NCI-H524 treated with DMSO at 0.1 percent for 48 hours (cell line): ENCODE data around the gene ATP6V0B.

Experiments used
- DNase-seq: peaks from one replicate; lab custom pipeline; 2025; lab: John Stamatoyannopoulos, UW

The ATP6V0B gene

DNA sequence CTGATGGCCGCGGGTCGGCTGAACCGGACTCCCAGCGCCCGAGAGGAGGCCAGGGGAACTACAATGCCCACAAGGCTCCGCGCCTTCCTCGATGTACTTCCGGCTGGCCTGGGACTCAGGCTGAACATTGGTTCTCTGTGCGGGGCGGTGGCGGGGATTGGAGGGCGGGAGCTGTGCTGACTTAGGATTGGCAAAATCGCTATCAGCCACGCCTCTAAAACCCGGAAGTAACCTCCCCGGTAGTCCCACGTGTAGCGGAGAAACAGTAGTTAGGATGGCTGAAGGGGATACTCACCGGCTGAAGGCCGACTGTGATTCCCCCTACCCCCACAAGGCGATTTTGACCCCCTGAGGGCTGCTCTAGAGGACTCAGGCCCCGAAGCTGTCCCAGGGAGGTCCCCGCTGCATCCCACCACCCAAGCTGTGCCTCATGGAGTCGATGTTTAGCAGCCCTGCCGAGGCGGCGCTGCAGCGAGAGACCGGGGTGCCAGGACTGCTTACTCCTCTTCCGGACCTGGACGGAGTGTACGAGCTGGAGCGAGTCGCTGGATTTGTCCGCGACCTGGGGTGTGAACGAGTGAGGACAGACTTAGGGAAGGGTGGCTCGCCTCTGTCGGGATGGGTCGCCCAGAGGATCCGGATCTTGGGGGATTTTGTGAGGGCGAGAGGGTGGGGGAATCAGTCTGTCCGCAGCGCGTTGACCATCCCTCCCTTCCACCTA is 4.9 kb upstream of the ATP6V0B start, which contains the start of gene DPH2:
TSS of gene DPH2 (plus strand) at position 265 of the 721 bp plus-strand sequence. CDS start at position 431, 166 bp downstream.
- peak; percentile 82 for DNase-seq

DNA sequence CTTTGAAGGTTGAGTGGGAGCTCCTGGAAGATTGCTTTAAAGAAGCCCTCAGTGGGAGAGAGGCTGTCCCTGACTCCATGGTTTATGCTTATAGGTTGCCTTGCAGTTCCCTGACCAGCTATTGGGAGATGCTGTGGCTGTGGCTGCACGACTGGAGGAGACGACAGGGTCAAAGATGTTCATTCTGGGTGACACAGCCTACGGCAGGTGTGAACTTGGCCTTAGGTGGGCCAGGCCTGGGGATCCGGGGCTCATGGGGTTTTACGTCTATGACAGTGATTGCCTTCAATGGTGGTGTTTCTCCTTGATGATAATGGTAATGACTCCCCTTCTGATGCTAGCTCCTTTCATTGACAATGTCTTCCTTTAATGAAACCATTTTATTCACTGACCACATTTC is 4.3 kb upstream of the ATP6V0B start:
- DNase-seq: no peak

DNA sequence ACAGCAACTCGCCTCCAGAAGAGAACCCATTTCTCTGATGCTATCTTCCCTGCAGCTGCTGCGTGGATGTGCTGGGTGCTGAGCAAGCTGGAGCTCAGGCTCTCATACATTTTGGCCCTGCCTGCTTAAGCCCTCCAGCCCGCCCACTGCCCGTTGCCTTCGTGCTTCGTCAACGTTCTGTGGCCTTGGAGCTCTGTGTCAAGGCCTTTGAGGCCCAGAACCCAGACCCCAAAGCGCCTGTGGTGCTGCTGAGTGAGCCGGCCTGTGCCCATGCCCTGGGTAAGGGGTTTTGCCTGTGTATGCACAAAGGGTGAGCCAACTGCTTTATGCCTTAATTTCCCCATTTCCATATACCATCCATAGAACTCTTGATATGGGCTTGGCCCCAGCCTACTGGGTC is 3.8 kb upstream of the ATP6V0B start:
- DNase-seq: no peak

DNA sequence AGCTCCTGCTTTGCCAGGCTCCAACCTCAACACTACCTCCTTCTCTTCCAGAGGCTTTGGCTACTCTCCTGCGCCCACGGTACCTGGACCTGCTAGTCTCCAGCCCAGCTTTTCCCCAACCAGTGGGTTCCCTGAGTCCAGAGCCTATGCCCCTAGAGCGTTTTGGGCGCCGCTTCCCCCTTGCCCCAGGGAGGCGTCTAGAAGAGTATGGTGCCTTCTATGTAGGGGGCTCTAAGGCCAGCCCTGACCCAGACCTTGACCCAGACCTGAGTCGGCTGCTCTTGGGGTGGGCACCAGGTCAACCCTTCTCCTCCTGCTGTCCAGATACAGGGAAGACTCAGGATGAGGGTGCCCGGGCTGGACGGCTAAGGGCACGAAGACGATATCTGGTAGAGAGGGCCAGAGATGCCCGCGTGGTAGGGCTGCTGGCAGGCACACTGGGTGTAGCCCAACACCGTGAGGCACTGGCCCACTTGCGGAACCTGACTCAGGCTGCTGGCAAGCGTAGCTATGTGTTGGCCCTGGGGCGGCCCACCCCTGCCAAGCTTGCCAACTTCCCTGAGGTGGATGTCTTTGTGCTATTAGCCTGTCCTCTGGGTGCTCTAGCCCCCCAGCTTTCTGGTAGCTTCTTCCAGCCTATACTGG is 3.3 kb upstream of the ATP6V0B start:
- no peak for DNase-seq

DNA sequence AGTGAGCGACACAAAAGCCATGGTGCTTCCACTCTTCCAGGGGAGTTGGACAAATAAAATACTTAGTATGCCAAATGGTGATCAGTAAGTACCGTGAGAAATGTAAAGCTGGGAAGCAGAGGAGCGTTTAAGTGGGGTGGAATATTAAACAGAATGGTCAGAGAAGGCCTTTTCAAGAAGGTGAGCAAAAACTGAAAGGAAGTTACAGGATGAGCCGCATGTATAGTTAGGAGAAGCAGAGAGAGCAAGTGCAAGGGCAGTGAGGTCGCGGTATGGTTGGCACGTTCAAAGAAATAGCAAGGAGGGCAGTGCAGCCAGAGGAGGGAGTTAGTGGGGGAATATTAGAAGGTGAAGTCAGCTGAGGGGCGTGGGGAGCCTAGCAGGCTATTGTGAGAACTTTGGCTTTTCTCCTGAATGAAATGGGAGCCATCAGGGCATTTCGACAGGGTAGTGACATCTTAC is 748 bp upstream of the ATP6V0B start:
- no peak for DNase-seq

DNA sequence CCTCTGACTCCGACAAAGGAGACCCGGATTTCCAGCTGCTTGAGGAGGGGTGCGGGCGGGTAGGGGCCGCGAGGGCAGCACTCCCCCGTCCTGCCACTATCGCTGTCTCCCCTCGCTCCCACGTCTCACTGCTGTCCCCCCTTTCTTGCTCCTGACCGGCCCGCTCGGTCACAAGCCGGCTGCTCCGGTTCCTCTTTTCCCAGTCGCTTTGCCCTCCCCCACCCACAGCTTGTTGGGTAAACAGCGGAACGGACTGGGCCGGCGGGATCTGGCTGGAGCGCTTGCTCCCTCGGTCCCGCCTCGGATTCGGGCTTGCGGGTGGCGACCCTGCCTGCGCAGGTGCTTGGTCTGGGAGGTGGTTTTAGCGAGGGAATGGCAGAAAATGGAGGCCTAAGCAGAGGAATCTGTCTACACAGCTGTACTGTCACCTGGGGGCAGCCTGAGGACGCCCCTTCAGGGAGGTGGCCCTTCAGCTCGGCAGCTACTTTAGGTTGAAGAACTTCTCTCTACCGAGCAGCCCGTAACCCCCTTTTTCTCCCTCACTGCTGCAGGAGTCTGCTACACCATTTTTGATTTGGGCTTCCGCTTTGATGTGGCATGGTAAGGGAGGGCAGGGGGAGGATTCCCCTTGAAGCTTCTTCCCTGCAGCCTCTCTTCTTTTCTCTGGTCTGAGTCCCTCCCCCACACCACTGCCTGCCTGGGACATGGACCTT is 645 bp downstream of the ATP6V0B start:
- no peak for DNase-seq

DNA sequence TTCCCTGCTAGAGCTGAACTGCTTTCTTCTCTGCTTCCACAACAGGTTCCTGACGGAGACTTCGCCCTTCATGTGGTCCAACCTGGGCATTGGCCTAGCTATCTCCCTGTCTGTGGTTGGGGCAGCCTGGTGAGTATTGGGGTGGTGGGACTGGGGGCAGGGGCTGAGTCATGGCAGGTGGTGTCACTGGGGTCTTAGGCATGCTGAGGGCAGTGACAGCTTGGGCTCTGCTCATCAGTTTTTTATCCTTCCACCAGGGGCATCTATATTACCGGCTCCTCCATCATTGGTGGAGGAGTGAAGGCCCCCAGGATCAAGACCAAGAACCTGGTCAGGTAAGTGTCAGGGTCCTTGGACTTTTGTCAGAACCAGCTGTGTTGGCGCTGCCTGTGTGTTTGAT is 1.3 kb downstream of the ATP6V0B start:
- DNase-seq: no peak

DNA sequence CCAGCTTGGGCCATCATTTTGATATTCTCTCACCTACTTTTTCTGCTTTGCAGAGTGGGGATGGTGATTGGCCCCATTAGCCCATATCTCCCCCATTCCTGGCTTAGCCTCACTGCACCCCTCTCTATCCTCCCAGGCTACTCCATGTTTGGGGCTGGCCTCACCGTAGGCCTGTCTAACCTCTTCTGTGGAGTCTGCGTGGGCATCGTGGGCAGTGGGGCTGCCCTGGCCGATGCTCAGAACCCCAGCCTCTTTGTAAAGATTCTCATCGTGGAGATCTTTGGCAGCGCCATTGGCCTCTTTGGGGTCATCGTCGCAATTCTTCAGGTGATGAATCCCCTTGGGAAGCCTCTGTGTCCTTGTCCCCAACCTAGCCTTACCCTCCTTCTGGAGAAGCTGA is 2.1 kb downstream of the ATP6V0B start:
- no peak for DNase-seq

DNA sequence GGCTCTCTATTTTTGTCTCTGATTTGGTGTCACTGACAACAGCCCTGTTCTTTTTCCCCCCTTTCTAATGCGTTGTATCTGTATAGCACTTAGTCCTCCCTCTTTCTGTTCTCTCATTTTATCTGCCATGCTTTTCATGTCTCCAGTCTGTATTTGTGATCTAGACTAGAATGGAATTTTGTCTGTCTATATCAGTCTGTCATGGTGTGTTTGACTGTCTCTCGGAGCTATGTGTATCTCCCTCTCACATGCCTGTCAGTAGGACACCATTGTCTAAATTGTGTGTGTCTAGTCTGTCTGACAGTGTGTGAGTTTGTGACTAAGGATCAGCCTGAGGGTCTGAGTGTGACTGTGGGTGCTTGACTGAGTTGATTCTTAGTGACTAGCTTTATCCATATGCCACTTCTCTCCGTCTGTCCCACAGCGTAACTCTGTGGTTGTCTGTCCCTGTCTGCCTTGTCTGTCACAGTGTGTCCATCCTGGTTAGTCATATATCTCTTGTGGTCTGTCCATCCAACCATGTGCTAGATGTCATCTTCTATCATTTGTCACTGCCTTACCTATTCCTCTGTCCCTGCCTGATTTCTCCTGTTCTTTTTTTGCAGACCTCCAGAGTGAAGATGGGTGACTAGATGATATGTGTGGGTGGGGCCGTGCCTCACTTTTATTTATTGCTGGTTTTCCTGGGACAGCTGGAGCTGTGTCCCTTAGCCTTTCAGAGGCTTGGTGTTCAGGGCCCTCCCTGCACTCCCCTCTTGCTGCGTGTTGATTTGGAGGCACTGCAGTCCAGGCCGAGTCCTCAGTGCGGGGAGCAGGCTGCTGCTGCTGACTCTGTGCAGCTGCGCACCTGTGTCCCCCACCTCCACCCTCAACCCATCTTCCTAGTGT is 2.9 kb downstream of the ATP6V0B start:
- no peak for DNase-seq

DNA sequence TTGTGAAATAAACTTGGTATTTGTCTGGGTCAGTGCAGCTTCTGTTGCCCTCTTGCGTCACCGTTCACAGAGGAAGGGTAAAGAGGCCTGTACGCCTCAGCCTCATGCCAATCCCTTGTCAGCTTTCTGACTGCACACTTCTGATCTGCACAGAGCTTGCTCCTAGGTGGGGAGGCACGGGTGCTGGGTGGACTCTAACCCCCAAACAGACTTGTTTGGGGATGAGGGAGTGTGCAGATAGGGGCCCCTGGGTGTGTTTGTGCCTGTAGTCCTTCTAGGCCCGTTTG is 3.4 kb downstream of the ATP6V0B start:
- DNase-seq: no peak

DNA sequence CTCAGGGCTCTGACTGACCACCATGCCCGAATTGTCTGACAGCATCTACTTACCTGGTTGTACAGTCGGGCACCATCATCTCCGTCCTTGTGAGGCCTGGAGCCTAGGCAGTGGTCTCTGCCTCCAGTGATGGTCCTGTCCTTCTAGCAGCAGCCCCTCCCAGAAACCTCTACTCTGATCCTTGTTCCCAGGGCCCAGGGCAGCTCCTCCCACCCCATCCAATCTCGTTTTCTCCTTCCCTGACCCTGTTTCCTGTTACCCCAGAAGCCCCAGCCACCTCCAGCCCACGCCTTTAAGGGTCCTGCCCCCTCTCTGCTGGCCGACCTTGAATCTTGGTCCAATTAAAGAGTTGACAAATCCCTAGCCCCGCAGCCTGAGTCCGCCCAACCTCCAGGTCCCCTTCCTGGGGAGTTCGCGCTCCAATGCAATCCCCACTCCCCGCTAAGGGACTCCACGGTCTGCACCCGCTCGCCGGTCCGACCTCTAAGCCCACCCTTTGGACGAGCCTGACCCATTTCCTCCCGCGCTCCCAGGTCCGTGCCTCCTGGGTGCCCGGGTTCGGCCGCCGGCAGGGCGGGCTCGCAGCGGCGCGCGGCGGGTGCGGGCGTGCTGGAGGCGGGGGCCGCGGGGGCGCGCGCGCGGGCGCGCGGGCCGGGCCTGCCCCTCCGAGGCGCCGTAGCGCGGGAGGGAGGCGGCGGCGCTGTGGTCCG is 3.9 kb downstream of the ATP6V0B start, which contains the start of gene B4GALT2:
TSS of gene B4GALT2 (plus strand) at position 660 of the 710 bp plus-strand sequence. CDS start 1,951 bp downstream, outside the sequence.
- DNase-seq: no peak

DNA sequence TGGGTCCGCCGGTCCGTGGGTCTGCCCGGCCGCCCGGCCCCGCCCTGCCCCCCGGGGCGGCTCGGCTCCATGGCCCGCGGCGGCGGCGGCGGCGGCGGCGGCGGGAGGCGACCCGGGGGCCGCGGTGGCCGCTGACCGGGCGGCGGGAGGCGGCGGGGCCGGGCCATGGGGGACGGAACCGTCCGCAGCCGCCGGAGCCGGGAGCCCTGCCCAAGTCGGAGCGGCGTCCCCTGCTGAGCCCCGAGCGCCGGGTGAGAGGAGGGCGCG is 4.4 kb downstream of the ATP6V0B start:
- DNase-seq: no peak

DNA sequence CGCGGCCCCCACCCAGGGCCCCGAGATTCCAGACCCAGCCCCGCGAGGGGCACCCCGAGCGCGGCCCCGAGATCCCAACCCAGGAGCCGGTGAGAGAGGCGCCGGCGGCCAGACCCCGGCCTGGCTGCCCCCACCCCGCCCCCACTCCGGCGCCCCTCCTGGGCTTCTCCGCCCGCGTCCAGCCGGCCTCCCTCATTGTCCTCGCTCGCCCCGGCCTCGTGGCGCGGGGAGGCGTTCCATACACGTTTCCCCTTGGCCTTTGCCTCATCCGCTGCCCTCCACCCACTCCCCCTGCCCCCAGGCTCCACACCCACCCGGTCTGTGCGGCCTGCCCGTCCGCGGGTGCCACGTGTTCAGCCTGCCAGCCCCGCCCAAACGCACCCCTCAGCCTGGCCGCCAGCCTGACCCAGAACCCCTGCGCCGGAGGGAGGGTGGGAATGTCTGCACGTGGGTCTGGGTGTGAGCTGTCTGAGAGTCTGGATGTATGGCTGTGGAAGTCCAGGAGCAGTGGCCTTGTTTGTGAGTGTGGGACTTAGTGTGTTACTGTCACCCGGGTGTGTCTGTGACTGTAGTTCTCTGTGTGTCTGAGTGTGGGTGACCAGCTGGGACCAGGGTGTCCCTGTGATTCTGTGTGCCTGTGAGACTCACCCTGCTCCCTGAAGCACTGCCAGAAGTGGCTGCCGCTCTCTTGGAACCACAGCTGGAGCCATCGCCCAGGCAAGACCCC is 4.9 kb downstream of the ATP6V0B start:
- DNase-seq: no peak

DNA sequence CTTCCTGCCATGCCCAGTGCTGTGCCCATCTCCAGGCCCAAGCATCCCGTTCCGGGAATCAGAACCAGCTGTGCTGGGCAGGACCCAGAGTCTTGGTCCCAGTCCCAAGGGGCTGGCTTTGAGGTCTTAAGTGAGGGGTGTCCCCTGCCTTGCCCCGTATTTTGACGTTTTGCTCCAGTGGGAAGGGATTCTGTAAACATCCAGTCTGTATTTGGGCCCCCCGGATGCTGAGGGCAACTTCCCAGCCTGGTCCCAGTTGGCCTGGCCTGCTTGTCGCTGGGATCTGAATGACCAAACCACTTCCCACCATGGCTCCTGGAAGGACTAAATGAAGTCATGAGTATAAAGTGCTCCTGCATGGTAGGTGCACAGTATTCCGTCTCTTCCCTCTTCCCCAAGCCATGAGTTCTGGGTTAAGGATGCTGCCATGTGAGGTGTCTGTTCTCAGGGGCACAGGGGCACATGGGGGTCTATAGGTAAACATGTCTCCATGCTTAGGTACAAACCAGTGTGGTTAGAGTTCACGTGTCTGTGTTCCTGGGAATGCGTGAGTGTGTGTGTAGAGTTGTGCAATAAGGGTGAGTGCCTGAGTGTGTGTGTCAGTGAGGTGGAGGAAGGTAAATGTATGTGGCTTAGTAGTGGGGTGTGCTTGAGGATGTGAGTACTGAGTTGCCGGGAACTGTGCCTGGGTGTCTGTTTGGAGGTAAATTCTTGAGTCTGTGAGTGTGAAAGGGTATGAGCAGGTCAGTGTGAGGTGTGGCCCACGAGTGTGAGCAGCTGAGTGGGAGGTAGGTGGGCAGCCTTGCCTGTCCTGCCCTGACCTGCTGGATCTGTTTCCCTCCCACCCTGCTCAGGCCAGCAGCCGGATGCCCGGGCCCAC is 5.7 kb downstream of the ATP6V0B start:
- DNase-seq: no peak

DNA sequence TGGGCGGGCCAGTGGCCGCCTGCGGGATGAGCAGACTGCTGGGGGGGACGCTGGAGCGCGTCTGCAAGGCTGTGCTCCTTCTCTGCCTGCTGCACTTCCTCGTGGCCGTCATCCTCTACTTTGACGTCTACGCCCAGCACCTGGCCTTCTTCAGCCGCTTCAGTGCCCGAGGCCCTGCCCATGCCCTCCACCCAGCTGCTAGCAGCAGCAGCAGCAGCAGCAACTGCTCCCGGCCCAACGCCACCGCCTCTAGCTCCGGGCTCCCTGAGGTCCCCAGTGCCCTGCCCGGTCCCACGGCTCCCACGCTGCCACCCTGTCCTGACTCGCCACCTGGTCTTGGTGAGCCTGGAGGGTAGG is 6.4 kb downstream of the ATP6V0B start:
- no peak for DNase-seq

DNA sequence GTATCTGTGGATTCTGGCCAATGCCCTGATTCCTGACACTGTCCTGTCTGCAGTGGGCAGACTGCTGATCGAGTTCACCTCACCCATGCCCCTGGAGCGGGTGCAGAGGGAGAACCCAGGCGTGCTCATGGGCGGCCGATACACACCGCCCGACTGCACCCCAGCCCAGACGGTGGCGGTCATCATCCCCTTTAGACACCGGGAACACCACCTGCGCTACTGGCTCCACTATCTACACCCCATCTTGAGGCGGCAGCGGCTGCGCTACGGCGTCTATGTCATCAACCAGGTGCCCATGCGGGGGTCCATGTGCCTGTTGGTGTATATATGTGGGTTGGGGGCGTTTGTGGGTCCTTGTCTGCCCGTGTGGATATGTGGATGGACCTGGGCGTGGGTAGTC is 6.9 kb downstream of the ATP6V0B start:
- DNase-seq: no peak

DNA sequence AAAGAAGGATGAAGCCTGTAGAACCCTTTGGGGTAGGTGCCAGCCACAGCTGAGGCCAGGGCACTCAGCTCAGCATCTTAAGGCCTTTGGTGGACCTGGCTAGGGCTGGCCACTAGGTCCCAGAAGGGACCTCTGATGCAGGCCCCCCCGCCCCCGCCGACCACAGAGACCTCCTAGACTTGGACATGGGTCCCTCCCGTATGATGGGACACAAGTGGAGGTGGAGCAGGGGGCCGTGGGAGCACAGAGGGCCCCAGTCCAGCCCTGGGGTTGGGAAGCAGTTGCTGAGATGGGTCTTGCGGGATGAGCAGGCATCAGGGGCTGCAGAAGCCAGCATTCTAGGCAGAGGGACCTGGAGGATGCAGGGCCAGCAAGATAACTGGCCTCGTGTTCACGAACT is 7.5 kb downstream of the ATP6V0B start:
- DNase-seq: no peak

DNA sequence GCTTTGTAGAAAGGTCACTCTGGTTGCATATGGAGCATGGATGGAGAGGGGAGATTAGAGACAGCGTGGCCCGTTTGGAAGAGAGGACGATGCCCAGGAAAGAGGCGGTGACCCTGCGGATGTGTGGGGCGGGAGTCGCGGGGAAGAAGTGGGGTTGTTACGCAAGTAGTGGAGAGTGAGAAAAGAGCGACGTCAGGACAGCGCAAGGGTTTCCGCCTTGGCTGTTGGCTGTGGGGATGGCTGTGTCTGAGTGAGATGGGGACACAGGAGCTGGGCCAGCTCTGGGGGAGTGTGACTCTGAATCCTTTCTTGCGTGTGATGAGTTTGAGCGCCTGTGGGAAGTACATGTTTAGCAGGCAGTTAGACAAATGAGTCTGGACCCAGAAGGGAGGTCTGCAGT is 8.0 kb downstream of the ATP6V0B start:
- no peak for DNase-seq

DNA sequence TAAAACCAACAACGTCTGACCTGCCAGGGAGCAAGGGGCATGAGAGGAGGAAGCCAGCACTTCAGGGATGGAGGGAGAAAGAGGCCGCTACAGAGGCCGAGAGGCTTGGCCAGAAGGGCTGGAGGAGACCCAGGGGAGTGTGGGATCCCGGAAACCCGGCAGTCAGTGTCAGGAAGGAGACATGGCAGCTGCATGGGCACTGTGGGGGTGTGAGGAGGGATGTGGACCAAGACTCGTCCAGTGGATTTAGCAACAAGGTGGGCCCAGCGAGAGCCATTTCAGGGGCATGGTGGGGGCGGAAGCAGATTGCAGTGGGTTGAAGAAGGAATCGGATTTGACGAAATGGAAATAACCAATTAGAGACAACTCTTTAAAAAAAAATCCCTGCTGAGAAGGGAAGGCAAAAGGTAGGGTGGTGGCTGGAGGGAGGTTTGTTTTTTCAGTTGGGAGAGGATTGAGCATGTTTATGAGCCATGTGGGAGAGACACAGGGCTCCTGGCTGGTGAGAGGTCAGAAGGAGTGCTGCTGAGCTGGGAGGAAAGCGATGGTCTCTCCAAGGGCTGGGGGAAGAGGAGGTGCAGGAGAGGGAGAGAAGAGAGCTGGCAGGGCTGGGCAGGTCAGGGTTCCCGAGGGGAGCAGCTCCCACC is 8.6 kb downstream of the ATP6V0B start:
- DNase-seq: no peak

DNA sequence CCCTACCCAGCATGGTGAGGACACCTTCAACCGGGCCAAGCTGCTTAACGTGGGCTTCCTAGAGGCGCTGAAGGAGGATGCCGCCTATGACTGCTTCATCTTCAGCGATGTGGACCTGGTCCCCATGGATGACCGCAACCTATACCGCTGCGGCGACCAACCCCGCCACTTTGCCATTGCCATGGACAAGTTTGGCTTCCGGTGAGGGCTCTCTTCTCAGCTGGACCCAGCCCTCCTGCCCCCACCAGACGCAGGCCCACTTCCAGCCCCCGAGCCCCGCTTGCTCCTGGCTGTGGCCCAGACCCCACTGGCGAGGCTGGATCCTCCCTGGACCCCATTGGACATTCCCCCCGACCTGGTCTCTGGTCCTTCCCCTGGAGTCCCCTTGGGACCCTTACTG is 10.1 kb downstream of the ATP6V0B start:
- DNase-seq: no peak
